NB4 (cell line): ENCODE measurements around the gene C1orf52.

Experiments
- DNase-seq: peaks from one replicate; pipeline ENCODE4 v3.0.0; 2010; ENCODE audit warnings: low read depth
- H3K4me3 ChIP-seq: one replicate; pipeline ENCODE4 v1.5.1; 2011; ENCODE audit warnings: mild to moderate bottlenecking, low read depth, low read length, moderate library complexity
- MYC ChIP-seq: IDR thresholded peaks from 2 replicates; pipeline ENCODE4 v1.6.1; 2011; ENCODE audit warnings: low read depth, low read length
- POLR2A ChIP-seq: IDR thresholded peaks from 2 replicates; pipeline ENCODE4 v1.6.1; 2011; ENCODE audit warnings: mild to moderate bottlenecking; ENCODE audit not compliant: insufficient read length; ENCODE audit errors: extremely low read depth
- TF ChIP-seq, protein P1 (sequence below): IDR thresholded peaks from 2 replicates; pipeline ENCODE4 v1.6.1; 2011; ENCODE audit warnings: low read depth, low read length
- TF ChIP-seq, protein P2 (sequence below): IDR thresholded peaks from one replicate; pipeline ENCODE4 v1.5.1; 2012; ENCODE audit warnings: low read depth, low read length

The C1orf52 gene

GRCh38 chr1:85300140-85300539, 40.7 kb upstream of the C1orf52 start:
- TF ChIP-seq POLR2A, result no peak
- no peak for DNase-seq

GRCh38 chr1:85297855-85298629, 38.6 kb upstream of the C1orf52 start:
- TF ChIP-seq MYC (peak; percentile 17; the same call in 1 of the 2 replicates), POLR2A (no peak)
- TF ChIP-seq, protein P1, sequence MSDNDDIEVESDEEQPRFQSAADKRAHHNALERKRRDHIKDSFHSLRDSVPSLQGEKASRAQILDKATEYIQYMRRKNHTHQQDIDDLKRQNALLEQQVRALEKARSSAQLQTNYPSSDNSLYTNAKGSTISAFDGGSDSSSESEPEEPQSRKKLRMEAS, result peak; percentile 77
- H3K4me3 ChIP-seq, result peak overlapping the region; percentile 9

More at GRCh38 chr1:85300140-85300539, 40.7 kb upstream of the C1orf52 start:
- no peak overlapping the region for H3K4me3 ChIP-seq

GRCh38 chr1:85297538-85297854, 38.0 kb upstream of the C1orf52 start:
- TF ChIP-seq MYC, result no peak
- TF ChIP-seq, protein P1, result no peak
- no peak for TF ChIP-seq POLR2A
- TF ChIP-seq, protein P2, sequence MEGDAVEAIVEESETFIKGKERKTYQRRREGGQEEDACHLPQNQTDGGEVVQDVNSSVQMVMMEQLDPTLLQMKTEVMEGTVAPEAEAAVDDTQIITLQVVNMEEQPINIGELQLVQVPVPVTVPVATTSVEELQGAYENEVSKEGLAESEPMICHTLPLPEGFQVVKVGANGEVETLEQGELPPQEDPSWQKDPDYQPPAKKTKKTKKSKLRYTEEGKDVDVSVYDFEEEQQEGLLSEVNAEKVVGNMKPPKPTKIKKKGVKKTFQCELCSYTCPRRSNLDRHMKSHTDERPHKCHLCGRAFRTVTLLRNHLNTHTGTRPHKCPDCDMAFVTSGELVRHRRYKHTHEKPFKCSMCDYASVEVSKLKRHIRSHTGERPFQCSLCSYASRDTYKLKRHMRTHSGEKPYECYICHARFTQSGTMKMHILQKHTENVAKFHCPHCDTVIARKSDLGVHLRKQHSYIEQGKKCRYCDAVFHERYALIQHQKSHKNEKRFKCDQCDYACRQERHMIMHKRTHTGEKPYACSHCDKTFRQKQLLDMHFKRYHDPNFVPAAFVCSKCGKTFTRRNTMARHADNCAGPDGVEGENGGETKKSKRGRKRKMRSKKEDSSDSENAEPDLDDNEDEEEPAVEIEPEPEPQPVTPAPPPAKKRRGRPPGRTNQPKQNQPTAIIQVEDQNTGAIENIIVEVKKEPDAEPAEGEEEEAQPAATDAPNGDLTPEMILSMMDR, result no peak
- no peak for DNase-seq
- peak overlapping the region; percentile 9 for H3K4me3 ChIP-seq

More at GRCh38 chr1:85297855-85298629, 38.6 kb upstream of the C1orf52 start:
- DNase-seq, result peak; percentile 84

GRCh38 chr1:85296980-85297379, 37.5 kb upstream of the C1orf52 start:
- DNase-seq, result no peak
- TF ChIP-seq MYC (no peak), POLR2A (no peak)
- TF ChIP-seq, protein P1, result no peak
- TF ChIP-seq, protein P2, result no peak
- H3K4me3 ChIP-seq, result no peak overlapping the region

- H3K4me3 ChIP-seq, result no peak overlapping the region
- DNase-seq, result no peak
- TF ChIP-seq MYC, result no peak
- TF ChIP-seq, protein P1, result no peak
- TF ChIP-seq POLR2A, result no peak
- TF ChIP-seq, protein P2, result no peak
Measured at GRCh38 chr1:85295654-85296053, 36.2 kb upstream of the C1orf52 start.

GRCh38 chr1:85295006-85295431, 35.6 kb upstream of the C1orf52 start:
- TF ChIP-seq, protein P2, result no peak
- TF ChIP-seq, protein P1, result no peak
- TF ChIP-seq POLR2A (no peak), MYC (no peak)
- H3K4me3 ChIP-seq, result no peak overlapping the region
- no peak for DNase-seq

DNA sequence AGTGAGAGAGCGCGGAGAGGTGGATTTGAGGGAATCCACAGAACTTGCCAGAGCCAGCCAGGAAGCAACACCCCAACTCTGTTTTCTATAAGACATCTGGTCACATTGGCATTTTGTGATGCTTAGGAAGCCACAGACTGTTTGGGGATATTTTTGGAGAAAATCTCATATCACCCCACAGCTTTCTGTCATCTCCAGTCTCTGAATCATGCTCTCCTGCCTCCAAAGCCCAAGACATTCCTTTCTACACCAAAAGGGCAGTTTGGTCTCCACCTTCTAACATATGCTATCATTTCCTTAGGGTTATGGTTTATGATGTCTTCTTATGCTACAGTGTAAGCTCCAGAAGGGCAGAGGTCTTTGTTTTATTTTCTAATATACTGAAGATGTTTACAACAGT, 31.4 kb upstream of the C1orf52 start:
- no peak for TF ChIP-seq POLR2A
- TF ChIP-seq MYC, result no peak
- TF ChIP-seq, protein P1, result no peak
- no peak for DNase-seq
- no peak overlapping the region for H3K4me3 ChIP-seq
